Retina (tissue), 1 donor: Measurements from ENCODE around the gene NDUFA8.
A peak's percentile ranks its signal among the peaks of the same experiment; 100 is the strongest.

Experiments used
- DNase-seq: peaks from one replicate; pipeline ENCODE4 v3.0.0-alpha.2; 2016

Gene NDUFA8

DNA sequence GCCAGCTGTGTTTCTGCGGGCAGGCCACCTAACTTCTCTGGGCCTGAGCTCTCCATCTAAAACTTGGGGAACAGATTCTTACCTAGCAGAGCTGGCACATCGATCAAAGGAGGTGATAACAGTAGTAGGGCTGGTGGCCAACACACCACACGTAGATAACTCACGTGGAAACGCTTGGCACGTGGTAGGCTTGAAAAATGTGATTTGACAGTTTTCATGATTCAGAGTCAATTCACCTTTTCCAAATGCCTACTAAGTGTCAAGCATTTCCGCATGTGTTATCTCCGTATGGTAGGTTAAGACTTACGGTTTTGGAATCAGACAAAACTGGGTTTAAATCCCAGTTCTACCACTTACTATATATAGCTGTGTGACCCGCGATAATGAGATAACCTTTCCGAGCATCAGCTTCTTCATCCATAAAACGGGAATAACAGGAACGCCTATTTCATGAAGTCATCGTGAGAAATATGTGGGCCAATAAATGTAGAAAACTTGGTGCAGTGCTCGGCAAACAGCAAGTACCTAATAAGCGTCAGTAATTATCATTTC, 25.5 kb downstream of the NDUFA8 start:
- no peak for DNase-seq

DNA sequence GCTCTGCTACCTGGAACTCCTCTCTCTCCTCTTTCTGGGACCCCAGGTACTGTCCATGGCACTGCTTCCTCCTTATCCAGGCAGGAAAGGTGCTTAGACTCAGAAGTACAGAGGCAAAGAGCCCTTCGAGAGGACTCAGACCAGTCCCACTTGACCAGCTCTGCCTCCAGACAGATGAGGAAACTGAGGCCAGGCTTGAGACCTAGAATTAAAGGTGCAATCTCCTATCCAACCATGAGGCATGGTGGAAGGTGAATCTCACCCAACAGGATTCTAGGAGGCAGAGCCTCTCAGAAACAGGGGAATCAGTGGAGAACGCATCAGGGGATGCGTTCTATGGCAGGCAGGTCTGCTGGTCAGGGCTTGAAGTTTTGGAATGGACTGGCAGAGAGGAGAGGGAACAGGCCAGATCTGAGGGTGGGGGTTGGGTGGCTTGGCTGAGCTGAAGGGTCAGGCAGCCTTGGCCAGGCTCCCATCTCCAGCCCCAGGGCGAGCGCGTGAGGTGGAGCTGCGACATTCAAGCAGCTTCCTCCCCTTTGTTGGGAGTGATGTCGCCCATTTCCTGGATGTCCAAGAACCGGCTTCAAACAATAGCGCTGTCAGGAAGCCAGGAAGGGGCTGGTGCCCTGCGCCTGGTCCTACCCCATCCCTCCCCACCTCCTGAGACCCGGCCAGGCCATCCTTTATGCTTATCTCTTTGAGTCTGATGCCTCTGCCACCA, 26.2 kb downstream of the NDUFA8 start:
- no peak for DNase-seq

DNA sequence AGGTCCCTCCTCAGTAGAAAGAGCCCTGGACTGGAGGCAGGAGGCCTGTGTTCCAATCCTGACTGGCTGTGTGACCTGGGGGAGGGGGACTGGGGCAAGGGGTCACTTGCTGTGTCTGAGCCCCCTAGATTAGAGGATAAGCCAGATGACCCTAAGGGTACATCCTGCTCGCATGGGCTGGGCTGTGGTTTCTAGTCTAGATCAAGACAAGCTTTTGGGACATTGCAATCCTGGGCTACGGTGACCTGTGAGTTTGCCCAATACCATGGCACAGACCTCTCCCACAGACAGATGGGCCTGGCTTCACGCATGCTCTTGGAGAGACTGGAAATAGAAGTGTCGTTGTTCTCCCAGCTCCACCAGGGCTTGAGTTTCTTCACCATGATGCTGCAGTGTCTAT, 27.0 kb downstream of the NDUFA8 start:
- no peak for DNase-seq

DNA sequence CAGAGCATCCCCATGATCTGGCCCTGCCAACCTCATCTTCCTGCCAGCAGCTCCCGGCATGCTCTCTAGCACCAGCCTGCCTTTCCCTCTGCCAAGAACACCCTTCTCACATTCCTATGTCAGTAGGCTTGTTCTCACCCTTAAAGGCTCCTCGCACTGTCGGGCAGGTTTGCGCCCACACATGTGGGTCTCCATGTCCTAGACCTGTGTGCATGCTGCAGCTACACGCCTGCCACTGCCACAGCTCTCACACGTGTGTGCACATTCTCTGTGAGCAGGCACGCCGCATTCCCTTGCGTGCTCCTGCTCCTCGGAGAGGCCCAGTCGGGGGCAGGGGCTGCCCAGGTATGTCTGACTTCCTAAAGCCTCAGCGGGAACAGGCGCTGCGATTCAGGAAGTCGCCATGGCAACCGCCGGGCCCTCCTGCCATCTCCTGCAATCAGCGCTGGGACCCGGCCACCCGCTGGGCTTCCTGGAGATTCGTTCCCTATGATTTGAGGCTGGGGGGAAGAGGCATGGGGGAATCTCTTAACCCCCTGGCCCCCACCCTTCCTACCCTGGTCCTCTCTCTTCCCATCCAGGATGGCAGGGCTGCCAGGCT, 28.1 kb downstream of the NDUFA8 start:
- peak; percentile 46 for DNase-seq

DNA sequence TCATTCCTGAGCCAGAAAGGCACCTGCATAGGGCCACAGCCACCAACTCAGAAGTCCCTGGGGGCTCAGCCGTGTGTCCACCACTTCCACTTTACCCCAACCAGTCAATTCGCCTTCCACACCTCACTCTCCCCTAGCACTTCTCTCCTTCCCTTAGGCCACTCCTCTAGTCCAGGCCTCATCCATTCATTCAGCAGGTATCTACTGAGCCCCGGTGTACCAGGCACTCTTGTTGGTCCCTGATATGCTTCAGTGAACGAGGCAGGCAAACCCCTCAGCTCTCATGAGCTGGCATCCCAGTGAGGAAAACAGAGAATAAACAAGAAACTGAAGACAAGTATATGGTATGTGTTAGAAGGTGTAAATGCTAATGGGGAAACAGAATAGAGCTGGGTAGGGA, 28.7 kb downstream of the NDUFA8 start:
- DNase-seq = no peak

DNA sequence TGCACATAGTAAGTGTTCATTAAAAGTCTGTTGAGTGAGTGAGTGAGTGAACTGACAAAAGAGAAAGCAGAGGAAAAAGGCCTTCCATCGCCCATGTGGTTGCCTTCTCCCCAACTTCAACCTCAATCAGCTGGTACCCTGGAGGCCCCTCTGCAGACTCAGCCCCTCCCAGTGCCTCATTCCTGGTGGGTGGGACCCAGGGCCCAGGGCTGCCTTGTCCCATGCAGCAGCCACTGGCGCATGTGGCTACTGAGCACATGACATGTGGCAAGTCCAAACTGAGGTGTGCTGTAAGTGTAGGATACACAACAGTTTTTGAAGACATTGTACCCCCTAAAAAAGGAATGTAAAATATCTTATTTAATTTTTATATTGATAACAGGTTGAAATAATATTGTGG, 29.6 kb downstream of the NDUFA8 start:
- no peak for DNase-seq

DNA sequence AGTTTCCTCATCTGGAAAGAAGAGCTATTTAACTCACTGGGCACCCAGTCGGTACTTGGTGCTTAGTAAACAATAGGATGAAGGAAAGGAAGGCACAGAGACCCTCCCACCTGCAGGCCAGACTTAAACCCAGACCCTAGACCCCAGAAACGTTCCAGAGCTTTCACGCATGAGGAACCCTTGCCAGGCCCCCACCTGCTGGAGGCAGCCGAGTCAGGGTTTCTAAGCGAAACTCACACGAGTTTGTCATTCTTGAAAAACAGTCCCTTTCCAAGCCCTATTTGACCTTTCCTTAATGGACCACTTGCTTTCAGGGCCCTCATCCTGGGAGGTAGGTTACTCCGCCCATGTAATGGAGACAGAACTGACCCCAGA, 30.6 kb downstream of the NDUFA8 start:
- DNase-seq = no peak

DNA sequence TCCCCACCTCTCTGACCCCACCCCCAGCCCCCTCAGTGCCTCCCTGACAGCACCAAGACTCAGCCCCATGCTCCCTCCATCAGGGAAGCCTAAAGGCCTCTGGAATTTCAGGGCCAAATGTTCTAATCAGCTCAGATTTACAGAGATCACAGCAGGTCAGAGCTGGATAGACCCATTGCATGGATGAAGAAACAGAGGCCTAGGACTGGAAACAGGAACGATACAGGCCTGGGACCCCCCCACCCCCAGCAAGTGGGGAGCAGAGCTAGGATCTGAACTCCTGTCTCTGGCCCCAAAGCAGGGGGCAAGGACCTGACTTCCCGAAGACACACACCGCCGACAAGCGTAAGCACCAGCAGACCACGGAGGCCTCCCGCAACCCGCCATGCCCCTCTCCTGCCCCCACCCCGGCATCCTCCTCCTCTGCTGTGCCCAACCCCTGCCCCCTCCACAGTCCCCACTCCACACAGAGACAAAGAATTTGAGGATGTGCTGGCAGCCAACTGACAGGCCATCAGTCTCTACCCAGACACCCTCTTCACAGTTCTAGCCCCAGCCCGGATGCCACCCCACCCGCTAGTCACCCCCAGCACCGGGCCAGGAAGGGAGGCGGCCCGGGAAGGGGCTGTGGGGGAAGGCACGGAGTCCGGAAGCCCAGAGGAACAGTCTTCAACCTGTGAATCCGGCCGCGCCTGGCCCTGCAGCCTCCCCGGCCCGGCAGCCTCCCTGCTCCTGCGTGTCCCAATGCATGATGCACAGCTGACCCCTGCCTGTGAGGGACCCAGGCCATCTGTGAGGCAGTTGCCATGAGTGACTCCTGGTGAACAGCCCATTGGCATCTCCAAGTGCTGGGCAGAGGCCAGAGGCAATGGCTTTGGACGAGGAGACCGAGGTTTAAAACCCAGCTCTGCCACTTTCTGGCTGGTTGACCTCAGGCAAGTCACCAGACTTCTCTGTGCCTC, 31.3 kb downstream of the NDUFA8 start:
- no peak for DNase-seq

DNA sequence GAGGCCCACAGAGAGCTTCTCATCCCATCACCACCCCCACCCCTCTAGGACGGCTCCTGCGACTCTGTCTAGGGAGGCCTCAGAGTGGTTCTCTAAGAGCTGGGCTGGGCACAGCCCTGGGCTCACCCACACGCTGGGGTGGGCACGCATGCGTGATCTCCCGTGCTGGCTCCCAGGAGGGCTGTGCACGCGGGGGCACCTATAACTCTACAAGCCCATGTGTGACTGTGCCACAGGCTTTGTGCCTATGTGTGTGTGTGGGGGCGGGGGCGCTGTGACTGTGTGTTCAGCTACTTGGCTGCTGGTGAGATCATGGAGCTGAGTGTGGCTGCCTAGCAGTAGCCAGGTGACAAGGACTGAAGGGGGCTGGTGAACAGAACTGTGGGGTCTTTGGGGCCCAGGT, 32.2 kb downstream of the NDUFA8 start:
- peak; percentile 32 for DNase-seq

DNA sequence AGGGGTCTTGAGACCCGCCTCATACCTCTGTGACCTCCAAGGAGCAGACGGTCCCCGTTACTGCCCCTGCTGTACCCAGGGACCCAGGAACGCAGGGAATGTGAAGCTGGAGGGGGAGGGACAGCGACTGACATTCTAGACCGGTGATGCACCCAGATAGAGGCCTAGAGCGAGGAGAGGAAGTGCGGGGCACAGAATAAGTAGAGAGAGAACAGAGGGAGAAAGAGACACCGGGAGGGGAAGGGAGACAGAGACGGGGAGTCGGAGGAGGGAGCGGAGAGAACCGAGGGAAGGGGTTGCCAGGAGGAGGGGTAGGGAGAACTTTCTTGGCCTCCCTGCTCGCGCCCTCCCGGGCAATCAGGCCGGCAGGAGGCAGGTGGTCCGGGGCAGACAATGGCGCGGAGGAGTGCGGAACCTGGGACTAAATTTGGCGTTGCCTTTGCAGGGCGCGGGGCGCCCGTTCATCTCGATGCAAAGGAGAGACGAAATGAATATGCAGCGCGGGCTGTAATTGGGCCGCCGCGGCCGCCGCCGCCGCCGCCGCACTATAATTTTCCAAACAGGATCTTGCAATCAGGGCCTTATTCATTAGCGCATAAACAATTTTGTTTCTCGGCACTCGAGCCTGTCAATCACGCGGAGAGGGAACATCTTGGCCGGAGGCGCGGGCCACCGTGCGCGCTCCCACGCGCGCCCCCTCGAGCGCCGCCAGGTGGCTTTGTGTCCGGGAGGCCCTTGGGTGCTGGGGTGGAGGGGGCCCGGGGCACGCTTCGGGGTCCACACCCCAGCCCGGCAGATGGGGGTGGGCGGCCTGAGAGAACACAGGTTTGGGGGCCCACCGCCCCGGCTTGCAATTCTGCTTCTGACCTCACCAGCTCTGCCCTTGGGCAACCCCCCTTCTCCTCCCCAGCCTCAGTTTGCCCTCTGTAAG, 33.0 kb downstream of the NDUFA8 start:
- peak; percentile 65 for DNase-seq

DNA sequence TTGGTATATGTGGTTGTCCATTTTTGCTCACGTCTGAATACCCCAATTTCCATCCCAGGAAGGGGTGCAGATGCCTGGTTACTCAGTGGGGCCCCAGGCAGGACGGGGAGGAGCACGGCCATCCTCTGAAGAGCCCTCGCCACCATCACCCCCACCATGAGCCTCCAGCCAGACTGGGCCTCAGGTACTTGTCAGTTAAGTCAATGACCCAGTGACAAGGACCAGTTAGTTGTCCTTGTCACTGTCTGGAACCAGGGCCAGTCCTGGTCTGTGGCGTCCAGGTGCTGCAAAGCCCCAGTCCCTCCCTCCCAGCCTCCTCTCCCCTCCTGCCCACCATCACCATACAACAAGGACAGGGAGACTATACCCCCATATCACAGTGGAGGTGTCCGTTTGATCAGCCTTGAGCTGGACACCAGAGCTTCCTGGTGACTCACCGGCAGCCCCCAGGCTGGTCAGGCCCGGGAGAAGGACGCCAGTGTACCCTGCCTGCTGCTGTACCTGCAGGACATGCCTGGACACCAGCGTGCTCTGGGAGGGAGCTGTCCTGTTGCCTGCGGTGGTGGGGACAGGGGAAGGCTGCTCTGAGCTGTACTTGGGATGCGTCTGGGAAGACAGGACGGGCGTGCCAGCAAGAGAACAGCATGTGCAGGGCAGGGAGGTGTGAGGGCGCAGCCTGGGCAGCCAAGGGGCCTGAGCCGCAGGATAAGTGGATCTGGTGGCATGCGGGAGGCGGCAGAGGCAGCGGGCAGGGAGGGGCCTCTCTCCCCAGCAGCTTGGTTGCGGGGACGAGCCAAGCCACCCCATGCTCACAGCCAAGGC, 33.9 kb downstream of the NDUFA8 start:
- DNase-seq = peak; percentile 61

DNA sequence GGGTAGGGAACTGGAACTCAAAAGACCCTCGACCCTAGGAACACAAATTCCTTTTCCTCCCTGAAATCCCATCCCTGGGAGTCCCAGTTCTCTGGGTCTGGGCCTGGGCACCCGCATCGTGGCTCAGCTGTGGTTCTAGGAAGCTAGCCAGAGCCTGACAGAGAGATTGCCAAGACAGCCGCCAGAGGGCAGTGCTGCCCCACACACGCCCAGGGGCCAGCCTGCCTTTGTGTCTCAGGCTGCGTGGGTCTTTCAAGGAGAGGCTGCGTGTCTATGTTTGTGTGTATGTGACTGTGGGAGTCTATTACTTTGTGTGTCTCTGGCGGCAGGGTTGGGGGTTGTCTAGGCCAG, 34.4 kb downstream of the NDUFA8 start:
- peak; percentile 91 for DNase-seq

DNA sequence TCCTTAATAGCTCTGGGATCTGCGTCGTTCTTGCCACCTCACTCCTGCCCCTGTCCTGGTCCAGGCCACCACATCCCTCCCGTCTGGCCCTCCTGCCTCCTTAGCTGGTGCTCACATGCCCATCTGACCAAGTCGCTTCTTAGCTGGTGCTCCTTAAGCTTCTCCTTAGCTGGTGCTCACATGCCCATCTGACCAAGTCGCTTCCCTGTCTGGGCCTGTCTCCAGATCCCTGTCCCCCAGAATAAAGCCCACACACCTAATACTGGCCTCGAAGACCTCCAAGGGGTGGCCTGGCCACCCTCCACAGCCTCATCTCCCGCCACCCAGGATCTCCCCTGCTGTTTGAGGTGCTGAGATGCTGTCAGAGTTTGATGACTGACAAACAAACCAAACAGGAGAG, 35.1 kb downstream of the NDUFA8 start:
- DNase-seq = no peak

DNA sequence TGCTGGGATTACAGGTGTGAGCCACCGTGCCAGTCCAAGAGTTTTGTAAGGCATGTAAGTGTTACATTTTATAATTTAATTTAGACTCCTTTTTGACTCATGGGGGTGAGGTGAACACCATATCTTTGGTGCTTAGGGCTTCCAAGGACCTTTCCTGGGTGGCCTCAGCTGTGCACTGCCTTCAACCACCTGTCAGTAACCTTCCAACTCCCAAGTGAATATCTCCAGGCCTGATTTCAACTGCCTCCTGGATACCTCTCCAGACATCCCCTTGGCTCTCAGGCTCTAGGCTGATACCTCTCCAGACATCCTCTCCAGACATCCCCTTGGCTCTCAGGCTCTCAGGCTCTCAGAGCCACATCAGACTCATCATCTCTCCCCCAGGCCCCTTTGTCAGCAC, 35.5 kb downstream of the NDUFA8 start:
- DNase-seq = no peak

DNA sequence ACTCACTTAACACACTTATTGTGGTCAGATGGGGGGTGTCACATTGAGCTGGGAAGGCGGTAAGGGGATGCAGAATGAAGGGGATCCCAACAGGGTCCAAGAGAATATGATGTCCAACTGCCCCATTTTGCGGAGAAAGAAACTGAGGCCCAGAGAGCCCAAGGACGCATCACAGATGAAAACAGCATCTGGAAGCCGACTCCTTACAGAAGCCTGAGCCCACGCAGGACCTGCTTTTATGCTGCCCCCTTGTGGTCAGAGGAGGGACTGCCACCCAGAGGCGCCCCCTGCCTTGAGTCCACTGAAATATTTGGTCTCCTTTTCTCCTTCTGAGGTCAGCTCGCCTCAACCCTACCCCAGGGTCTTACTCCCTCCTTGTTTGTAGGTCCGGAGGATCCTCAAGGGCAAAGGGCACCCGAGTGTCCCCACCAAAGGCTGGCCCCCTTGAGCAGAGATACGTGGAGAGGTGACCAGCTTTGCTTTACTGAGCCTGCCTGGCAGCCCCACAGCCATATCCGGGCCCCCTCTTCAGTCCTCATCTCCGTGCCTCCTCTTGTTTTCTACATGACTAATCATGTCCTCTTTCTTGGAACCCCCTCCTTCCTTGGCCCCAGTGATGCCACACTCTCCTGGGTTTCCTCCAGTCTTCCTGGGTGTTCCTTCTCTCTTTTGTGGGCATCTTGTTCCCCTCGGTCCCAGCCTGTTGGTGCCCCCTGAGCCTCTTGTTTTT, 36.5 kb downstream of the NDUFA8 start:
- peak; percentile 88 for DNase-seq

DNA sequence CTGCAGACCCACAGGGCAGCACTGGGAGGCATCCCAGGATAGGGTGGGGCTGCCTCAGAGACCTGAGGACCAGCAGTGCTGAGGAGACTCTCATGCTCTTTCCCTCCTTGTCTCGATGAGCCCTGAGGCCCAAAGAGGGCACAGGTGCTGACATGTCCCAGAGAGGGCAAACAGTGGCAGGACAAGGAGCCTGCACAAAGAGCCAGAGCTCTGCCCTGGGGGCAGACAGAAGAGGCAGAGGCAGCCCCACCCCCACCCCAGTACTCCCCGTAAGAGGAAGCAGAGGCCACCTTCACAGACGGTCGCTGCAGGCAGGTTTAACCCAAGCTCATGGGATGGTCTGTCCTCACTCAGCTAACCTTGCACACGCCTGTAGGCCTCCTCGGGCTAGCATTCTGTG, 37.1 kb downstream of the NDUFA8 start:
- DNase-seq = no peak

DNA sequence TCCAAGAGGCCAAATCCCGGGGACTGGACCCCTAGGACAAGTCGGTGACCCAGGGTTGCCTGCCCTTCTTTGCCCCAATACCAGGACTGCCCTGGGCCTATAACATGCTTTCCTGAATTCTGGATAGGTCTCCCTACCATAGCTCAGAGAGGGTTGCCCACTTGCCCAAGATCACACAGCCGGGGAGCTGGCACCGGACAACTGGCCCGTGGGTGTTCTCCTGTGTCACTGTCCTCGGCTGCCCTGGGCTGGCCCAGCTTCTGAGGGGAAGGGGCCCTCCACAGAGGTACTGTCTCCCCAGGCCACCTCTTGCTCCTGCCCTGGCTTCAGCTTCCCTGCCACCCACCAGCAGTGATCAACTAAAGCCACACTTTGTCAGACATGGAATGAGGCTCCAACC, 37.6 kb downstream of the NDUFA8 start:
- DNase-seq = no peak

DNA sequence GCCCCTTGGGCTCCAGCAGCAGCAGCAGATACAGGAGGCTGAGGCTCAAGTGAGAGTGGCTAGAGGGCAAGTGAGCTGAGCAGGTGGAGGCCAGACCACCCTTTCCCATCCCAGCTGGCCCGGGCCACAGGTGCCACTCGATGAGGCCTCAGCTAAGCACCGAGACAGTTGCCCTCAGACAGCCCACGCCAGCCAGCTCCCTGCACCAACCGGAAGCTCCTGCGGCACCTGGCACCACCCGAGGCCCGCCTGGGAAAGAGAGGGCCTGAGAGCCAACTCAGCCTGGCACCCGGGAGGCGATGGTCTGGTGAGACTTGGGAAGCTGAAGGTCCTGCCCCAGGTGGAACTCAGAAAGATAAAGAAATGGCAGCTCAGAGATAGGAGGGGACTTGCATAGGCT, 38.2 kb downstream of the NDUFA8 start:
- no peak for DNase-seq

DNA sequence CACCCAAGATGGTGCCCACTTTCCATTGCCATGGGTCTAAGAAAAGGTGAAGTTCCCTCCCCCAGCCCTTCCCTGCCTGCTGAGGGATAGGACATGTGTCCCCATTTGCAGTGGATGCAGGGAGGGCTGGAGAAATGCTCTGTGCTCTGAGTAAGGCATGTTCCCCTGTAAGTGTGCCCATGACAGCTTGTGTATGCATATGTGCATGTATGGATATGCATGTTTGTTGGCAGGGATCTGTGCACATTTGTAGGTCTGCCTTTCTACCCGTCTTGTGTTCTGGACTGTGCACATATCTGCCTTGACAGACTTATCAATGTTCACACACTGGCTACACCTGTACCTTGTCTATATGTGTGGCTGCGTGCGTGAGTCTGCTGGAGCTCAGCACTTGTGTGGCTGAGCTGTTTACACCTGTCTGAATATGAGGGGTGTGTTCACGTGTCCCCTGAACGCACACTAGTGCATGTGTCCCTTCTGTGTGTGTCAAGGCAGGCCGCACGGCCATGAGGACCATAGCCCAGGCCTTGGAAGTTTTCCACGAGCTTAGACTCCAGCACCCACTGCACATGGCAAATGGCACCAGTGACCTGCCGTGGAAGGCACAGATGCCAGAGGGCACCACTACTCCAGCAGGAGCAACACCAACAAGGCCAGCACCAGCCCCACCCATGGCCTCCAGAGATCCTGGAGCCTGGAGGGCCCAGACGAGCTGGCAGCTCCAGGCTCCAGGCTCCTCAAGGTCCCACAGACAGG, 39.1 kb downstream of the NDUFA8 start:
- DNase-seq = no peak

DNA sequence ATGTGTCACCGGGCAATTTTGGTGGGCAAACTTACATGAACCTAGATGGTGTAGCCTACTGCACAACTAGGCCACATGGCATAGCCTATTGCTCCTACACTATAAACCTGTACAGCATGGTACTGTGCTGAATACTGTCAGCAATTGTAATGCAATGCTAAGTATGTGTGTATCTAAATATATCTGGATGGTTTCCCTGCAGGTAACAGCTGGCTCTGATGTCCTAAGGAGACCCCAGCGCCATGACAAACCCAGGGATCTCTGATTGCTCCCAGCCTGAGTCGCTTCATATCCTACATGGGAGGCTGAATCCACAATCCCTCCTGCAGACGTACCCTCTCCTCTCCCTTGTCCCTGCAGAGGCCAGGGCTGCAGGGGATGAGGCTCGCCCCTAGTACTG, 39.9 kb downstream of the NDUFA8 start:
- no peak for DNase-seq
